ENCODE results near the gene ARL8B. TPM values are rescaled to one million over a fixed set of nuclear protein-coding genes. Genes with fewer than 3 reads are reported as not detected.
A peak's percentile ranks its signal among the peaks of the same experiment; 100 is the strongest.
"Not testable (repeated sequence)": the region's sequence is repeated elsewhere in the genome, so short reads cannot be mapped to it uniquely, and the experiment has no call there.

Gene ARL8B
- total RNA-seq, 2 donors from 2014 or later, result 63.0 to 65.9 TPM

- DNase-seq (ENCODE audit: low spot score), result no peak
- intact Hi-C loops (cut with DNase I), result no loop called here
These were observed 49.9 kb downstream of the ARL8B start for GRCh38 chr3:5172018-5172417.

GRCh38 chr3:5179036-5179435, 56.9 kb downstream of the ARL8B start:
- DNase-seq (ENCODE audit: low spot score); intact Hi-C loops (cut with DNase I): not testable (repeated sequence)

GRCh38 chr3:5181469-5182141, 59.5 kb downstream of the ARL8B start:
- intact Hi-C loops (cut with DNase I), result no loop called here
- DNase-seq (ENCODE audit: low spot score), result no peak

DNA sequence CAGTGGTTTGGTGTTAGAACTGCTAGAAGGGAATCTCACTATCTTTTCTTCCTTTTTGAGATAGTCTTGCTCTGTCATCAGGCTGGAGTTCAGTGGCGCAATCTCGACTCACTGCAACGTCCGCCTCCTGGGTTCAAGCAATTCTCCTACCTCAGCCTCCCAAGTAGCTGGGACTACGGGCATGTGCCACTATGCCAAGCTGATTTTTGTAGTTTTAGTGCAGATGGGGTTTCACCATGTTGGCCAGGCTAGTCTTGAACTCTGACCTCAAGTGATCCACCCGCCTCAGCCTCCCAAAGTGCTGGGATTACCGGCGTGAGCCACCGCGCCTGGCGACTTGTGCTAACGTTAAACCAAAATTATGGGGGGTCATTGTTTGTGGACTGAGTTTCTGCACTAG, 61.6 kb downstream of the ARL8B start:
- DNase-seq (ENCODE audit: low spot score); intact Hi-C loops (cut with DNase I): not testable (repeated sequence)

- DNase-seq (ENCODE audit: low spot score), result no peak
- intact Hi-C loops (cut with DNase I), result no loop called here
These were observed 62.4 kb downstream of the ARL8B start for GRCh38 chr3:5184499-5184898.

- intact Hi-C loops (cut with DNase I), result loop anchor here in 1 of 2 donors (5.0 kb wide), 1 partner anchor 63 kb away; the partner anchor contains the start of gene ARL8B
- no peak for DNase-seq (ENCODE audit: low spot score)
These were observed 63.1 kb downstream of the ARL8B start for GRCh38 chr3:5185093-5185673.

DNA sequence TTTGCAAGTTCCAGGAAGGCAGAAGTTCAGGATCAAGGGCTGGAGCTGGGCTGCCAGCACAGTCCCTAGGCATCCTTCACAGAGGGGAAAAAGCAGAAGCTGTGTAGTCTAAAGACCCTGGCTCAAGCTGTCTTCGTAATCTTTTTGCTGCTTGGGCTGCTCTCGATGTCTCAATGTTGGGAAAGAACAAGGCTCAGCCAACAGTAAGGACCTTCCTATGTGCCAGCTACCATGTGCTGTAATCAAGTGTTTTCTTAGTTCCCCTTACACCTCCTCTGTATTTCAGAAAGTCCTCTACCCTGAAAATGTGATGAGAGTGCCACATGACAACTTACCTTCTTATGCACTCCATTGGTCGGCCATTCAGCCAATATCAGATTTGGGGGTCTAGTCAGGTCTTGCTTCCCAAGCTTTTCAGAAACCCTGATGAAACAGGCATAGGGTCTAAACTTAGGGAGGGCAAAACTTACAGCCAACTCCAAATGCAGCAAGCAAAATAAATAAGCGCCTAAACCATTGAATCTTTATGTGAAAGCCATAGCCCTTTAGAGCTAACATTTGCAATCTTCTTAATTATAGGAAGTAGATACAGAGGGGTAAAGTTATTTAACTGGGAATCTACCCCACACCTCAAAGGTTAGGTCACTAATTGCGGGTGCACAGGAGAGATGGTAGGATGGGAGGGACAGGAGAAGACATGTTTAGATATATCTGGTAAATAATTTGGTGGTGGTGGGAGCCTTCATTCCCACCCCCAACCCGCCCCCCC, 64.2 kb downstream of the ARL8B start:
- no peak for DNase-seq (ENCODE audit: low spot score)
- intact Hi-C loops (cut with DNase I), result loop anchor here in 1 of 2 donors (5.0 kb wide), 1 partner anchor 64 kb away; the partner anchor contains the start of gene ARL8B

- intact Hi-C loops (cut with DNase I), result loop anchor here in 1 of 2 donors (5.0 kb wide), 1 partner anchor 65 kb away; the partner anchor contains the start of gene ARL8B
- DNase-seq (ENCODE audit: low spot score), result no peak
These were observed 64.7 kb downstream of the ARL8B start for GRCh38 chr3:5186858-5187155.

DNA sequence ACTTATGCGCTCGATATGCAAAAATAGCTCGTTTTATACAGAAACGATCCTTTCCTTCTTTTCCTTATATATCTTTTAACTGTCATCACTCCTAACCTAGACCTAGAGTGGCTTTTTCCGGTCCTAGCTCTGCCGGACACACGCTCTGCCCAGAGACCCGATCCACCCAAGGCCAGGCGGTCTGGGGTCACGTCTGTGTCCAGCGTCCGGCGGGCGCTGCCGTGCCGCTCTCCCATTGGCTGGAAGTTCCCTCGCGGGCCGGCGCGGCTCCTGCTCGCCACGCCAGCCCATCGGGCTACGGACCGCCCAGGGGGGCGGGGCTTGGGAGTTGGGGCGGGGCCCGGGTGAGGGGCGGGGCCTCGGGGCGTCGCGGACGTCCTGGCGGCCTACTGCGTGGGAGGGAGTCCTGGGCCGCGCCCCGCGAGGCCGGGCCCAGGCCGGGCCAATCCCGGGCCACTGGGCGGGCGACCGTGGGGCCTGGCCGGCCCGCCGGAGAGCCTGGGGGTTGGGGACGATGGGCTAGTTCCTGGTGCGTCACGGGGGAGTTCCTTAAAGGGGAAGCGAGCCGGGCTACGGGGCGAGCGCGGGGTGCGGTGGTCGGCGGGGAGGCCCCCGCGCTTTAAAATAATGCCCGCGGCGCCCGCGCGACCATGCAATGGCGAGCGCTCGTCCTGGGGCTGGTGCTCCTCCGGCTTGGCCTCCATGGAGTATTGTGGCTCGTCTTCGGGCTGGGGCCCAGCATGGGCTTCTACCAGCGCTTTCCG, 65.2 kb downstream of the ARL8B start, which contains the start of gene EDEM1:
Gene EDEM1 (plus strand): TSS at position 552 of the 764 bp plus-strand sequence. CDS start 99 bp downstream, at position 651.
- intact Hi-C loops (cut with DNase I), result loop anchor here in 1 of 2 donors (5.0 kb wide), 1 partner anchor 65 kb away; the partner anchor contains the start of gene ARL8B
- DNase-seq (ENCODE audit: low spot score), result peak; percentile 99

DNA sequence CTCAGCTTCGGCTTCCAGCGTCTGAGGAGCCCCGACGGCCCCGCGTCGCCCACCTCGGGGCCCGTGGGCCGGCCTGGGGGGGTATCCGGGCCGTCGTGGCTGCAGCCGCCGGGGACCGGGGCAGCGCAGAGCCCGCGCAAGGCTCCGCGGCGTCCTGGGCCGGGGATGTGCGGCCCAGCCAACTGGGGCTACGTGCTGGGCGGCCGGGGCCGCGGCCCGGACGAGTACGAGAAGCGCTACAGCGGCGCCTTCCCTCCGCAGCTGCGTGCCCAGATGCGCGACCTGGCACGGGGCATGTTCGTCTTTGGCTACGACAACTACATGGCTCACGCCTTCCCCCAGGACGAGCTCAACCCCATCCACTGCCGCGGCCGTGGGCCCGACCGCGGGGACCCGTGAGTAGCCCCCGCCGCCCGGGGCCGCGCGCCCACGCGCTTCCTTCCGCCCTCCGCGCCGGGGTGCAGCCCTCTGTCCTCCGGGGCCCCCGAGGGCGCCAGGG, 65.9 kb downstream of the ARL8B start:
- intact Hi-C loops (cut with DNase I), result loop anchor here in 1 of 2 donors (5.0 kb wide), 1 partner anchor 66 kb away; the partner anchor contains the start of gene ARL8B
- DNase-seq (ENCODE audit: low spot score), result peak; percentile 89

DNA sequence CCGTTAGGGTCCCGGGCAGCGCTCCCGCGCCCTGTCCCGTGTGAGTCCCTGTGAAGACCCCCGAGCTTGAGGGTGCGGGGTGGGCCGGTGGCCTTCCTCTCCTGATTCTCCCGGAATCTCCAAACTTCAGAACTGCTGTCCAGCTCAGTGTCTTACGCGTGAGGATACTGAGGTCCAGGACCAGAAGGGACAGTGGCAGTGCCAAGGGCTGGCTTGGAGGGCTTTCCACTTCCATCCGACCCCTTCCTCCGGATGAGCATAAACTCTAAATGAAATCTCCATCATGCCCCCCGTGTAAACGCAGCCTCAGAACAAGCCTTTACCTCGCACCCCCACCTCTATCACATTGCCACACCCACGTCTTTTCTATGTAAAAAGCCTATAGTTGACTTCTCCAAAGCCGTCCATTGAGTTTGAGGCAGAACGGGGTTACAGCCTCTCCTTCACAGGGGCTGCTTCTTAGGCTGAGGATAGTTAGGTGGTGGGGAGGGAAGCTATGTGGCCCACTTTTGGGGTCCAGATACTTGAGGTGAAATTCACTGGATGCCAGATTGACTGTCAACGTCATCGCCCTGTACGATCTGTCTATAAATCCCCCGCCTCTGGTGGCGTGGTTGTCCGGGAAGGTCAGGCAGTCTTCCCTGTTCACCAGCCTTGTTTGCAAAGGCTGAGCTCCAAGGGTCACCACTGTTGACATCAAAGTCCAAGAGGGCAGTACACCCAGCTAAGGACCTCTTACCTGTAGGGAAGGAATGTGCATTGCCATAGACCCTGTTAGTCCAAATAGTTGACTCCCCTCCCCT, 66.5 kb downstream of the ARL8B start:
- intact Hi-C loops (cut with DNase I), result loop anchor here in 1 of 2 donors (5.0 kb wide), 1 partner anchor 66 kb away; the partner anchor contains the start of gene ARL8B
- no peak for DNase-seq (ENCODE audit: low spot score)

DNA sequence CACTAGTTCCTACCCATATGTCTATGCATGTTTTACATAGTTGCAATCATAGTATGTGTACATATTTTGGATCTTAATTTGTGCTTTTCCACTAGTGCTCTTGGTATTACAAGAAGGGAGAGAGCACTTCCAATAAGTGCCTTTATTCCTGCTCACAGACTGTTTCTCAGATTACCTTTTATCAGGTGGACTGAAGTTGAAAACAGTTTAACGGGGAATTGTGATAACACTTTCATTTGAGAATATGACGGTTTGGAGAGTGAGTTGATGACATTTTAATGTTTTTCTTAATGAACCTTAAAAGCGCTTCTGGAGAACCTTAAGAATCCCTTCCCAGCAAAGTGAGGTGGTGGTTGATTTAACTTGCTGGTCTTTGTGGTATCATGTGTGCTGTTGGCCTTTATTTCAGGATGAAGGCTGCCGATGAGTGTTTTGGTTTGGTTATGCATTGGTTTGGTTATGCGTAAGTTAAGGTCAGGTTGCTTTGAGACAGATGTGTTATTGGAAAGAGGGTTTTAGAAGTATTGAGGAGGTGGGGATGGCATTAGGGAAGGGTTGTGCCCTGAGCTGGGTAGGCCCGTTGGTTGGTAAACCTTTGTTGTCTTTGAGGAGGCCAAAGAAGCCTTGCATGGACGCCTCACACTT, 68.2 kb downstream of the ARL8B start:
- no peak for DNase-seq (ENCODE audit: low spot score)
- intact Hi-C loops (cut with DNase I), result no loop called here

DNA sequence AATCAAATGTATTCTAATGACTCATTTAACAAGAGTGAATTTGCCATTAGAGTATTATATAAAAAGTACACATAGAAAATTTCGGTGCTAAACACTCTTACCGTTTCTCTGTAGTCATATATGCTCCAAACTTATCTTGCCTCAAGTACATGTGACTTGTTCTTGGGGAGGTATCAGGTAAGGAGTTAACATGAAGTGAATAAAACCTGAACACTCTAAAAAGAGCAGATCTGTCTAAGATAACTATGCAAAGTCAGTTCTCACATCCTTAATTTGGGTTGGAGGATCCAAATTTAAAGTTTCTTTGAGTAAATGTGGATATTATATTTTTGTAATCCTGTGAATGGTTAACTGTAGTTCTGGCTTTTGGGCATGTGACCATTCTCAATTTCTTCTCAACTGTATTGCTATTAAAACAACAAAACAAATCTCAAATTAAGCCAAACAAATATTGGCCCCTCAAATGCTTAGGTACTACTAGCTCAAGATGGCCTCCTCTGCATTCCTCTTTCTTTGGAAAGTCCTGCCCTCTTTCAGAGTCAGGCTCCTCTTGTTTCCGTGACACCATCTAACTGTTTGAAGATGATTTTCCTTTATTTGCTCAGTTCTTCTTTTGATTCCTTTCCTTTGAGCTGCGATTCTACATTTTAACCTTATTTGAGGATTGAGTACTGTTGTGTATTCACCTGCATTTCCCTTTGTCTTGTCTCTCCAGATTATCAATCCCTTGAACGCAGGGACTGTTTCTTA, 69.6 kb downstream of the ARL8B start:
- DNase-seq (ENCODE audit: low spot score), result no peak
- intact Hi-C loops (cut with DNase I), result no loop called here

DNA sequence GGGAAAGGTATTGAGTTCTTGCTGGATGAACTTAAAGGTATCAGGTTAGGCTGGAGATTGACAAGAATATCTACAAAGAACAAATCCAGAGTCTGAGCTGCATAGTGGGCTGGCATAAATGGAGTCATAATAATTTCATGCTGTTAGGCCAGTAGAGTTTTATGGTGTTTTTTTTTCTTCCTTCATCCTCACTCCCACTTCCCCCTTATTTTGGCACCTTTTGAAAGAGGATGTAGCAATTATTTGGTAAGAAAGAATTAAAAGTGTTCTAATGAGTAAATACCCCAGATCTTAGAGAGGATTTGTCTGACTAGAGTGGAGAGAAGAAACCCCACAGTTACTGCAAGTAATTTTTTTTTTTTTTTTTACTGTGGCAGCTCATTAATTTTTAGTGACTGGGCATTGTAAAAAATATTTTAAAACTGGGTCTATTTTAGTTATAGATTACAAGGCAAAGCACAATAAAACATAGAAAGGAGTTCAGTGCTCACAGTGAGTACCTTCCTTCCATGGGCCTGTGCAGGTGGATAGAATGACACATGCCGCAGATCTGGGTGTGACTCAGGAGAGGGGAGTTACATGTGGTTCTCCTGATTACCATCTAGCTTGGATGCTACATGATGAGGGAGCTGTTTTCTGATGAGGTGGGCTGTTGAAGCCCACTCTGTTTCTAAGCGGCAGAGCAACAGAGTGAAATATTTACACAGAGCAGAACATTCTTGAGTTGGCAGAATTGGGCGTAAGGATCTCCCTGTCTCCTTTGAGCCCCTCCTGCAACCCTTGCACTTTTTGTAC, 70.7 kb downstream of the ARL8B start:
- intact Hi-C loops (cut with DNase I), result no loop called here
- no peak for DNase-seq (ENCODE audit: low spot score)

- DNase-seq (ENCODE audit: low spot score), result no peak
- intact Hi-C loops (cut with DNase I), result no loop called here
These were observed 72.2 kb downstream of the ARL8B start for GRCh38 chr3:5194341-5194740.

DNA sequence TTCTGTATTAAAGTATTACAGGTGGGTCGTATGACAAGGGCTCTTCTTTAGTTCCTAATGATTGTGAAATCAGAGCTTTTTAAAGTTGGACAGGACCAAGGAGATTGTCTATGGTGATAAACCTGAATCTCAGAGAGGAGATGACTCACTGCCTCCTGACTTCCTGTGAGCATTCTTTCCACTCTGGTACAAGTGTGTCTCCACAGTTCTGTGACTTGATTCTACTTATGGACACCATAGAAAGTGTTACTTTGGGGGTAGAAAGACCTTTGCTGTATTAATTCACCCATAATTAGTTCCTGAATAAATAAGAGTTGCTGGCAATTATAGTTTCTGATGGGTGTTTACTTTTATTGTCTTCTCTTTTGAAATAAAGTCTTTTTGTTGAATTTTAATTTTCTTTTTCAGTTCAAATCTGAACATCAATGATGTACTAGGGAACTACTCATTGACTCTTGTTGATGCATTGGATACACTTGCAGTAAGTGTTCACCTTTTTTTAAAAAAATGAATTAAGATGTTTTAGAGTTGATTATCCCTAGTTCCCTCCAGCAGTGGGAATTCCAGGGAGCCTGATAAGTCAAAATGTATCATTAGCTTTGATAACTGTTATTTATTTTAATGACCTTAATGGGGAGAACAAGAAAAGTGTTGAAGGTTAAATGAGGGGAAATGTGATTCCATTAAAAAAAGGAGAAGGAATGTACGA, 72.9 kb downstream of the ARL8B start:
- DNase-seq (ENCODE audit: low spot score), result no peak
- intact Hi-C loops (cut with DNase I), result no loop called here
